ENCODE results near the gene TNRC6A.

Gene TNRC6A

DNA sequence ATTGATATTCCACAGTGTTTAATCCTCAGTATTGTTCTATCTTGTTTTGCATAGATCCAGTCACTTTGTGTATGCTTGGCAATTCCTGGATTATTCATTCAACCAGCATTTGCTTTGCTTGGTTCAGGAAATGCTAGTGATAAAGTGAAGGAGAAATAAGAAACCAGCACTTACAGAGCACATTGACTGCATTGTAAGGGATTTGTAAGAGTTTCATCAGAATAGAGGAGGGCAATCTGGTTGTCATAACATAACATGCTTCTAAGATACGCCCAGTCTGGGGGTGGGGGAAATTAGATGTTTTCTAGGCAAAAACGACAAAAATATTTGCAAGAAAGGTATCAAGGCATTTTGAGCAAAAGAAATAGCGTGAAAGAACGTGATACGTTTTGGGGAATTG, 40.4 kb downstream of the TNRC6A start:
- no peak overlapping the region for H3K4me3 ChIP-seq (ENCODE audit: low read depth, low read length)
- DNase-seq (ENCODE audit: low read depth): no peak
- TF ChIP-seq, protein P1, sequence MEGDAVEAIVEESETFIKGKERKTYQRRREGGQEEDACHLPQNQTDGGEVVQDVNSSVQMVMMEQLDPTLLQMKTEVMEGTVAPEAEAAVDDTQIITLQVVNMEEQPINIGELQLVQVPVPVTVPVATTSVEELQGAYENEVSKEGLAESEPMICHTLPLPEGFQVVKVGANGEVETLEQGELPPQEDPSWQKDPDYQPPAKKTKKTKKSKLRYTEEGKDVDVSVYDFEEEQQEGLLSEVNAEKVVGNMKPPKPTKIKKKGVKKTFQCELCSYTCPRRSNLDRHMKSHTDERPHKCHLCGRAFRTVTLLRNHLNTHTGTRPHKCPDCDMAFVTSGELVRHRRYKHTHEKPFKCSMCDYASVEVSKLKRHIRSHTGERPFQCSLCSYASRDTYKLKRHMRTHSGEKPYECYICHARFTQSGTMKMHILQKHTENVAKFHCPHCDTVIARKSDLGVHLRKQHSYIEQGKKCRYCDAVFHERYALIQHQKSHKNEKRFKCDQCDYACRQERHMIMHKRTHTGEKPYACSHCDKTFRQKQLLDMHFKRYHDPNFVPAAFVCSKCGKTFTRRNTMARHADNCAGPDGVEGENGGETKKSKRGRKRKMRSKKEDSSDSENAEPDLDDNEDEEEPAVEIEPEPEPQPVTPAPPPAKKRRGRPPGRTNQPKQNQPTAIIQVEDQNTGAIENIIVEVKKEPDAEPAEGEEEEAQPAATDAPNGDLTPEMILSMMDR (IDR thresholded peaks at IDR 0.05; ENCODE audit: low read depth, low read length, missing control alignments): no peak

DNA sequence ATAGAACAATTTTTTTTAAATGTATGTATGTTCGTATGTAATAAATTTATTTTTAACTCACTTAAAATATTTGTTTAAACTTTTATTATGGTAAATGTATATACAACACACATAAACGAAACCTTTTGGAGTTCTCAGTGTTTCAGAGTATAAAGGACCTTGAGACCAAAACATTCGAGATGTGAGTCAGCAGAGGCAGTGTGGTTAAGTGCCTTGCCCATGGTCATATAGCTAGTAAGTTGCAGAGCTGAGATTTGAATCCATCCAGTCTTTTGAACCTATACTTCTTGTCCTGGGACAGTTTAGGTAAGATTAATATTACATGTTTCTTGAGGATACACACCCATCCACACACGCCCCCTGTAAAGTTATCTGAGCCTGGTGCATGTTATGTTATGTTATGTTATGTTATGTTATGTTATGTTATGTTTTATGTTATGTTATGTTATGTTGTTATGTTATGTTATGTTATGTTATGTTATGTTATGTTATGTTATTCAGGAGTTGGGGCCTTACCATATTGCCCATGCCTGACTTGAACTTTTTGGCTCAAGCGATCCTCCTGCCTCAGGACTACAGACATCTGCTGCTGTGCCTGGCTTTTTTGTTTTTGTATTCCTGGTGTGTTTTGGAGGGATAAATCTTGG, 41.8 kb downstream of the TNRC6A start:
- DNase-seq (ENCODE audit: low read depth): peak; percentile 7
- TF ChIP-seq, protein P1 (IDR thresholded peaks at IDR 0.05; ENCODE audit: low read depth, low read length, missing control alignments): no peak
- no peak overlapping the region for H3K4me3 ChIP-seq (ENCODE audit: low read depth, low read length)

DNA sequence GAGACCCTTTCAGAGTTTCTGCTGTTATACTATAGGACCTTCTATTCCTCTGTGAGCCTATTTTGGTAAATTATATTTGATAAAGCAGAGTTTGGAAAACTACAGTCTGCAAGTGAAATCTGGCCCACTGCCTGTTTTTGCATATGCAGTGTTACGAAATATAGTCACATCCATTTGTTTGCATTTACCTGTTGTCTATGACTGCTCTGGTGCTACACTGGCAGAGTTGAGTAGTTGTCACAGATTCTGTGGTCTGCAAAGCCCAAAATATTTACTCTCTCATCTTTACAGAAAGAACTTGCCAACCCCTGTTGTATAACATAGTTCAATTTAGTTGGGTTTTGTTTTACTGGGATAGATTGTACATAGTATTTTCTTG, 42.3 kb downstream of the TNRC6A start:
- DNase-seq (ENCODE audit: low read depth): no peak
- H3K4me3 ChIP-seq (ENCODE audit: low read depth, low read length): no peak overlapping the region
- TF ChIP-seq, protein P1 (IDR thresholded peaks at IDR 0.05; ENCODE audit: low read depth, low read length, missing control alignments): no peak

DNA sequence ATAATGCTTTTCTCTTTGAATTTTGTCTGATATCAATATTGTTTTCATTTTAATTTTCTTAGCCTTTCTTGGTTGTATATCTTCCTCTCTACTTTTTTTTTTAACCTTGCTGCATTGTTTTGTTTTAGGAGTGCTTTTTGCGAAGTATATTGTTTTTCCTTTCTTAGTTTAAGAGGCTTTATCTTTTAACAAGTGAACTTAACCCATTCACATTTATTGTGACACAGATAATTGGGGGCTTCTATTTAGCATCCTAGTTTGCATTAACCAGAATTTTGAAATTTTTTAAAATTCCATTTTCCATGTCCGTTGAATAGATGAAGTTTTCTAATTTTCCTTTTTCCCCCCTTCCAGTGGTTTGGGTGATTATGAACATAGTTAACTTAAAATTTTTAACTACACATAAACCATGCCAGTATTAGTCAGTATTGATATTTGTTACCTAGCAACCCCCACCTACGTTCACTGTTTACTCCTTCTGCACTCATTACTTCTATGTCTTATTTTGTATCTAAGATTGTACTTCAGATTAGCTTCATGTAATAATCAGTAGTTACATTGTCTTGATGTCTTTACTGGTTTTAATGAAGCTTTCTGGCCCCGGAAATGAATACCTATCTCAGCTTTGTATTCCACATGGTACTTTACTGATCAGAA, 44.4 kb downstream of the TNRC6A start:
- H3K4me3 ChIP-seq (ENCODE audit: low read depth, low read length): no peak overlapping the region
- no peak for DNase-seq (ENCODE audit: low read depth)
- TF ChIP-seq, protein P1 (IDR thresholded peaks at IDR 0.05; ENCODE audit: low read depth, low read length, missing control alignments): no peak

DNA sequence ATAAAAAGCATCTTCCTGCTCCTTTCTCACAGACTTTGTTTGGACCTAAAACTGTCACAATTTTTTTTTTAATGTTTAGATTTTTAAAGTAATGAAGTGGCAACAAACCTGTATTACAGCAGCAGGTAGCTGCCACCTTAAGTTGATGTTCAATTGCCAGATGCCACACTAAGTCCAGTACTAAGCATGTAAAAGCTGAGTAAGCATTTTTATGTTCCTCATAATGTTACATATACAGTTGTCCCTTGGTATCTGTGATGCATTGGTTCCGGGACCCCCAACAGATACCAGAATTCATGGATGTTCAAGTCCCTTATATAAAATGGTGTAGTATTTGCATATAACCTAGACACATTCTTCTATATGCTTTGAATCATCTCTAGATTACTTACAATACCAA, 45.1 kb downstream of the TNRC6A start:
- TF ChIP-seq, protein P1 (IDR thresholded peaks at IDR 0.05; ENCODE audit: low read depth, low read length, missing control alignments): no peak
- no peak for DNase-seq (ENCODE audit: low read depth)
- H3K4me3 ChIP-seq (ENCODE audit: low read depth, low read length): no peak overlapping the region

DNA sequence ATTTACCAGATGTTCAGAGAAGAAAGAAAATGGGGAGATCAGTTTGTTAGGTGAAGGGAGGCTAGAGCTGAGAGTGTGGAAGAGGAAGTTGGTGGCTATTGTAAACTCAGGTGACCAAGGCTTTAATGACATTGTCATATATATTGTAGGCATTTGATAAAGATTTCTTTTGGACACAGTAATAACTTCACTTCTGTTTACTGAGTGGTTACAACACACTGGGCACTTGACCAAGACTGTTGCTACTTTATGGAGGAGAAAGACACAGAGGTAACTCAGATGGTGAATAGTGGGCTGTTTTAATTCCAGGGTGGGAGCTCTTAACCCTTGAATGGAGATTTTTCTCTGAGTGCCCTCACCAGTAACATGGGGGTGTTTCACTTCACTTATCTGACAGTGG, 46.0 kb downstream of the TNRC6A start:
- TF ChIP-seq, protein P1 (IDR thresholded peaks at IDR 0.05; ENCODE audit: low read depth, low read length, missing control alignments): no peak
- no peak for DNase-seq (ENCODE audit: low read depth)
- H3K4me3 ChIP-seq (ENCODE audit: low read depth, low read length): no peak overlapping the region

All from GM12864 (cell line).